ENCODE data around the gene LFNG.

LFNG gene

GRCh38 chr7:2496375-2496774 is 23.2 kb upstream of the LFNG start:
- no peaks in the 10 kb centered on the region for H3K36me3 ChIP-seq (ENCODE audit: control insufficient read depth in 2 of 2, insufficient read depth in 2 of 2, low read length in 2 of 2)
- H3K27ac ChIP-seq (ENCODE audit: low read length), result no peak overlapping the region
- peaks cover 2% of the 10 kb centered on the region for H3K4me1 ChIP-seq (ENCODE audit: control insufficient read depth, insufficient read depth, low read length)
- H3K9ac ChIP-seq (ENCODE audit: low read length in 2 of 2), result no peak overlapping the region
- no peak overlapping the region for H3K4me3 ChIP-seq (ENCODE audit: low read length in 2 of 2)
- H3K27me3 ChIP-seq (ENCODE audit: control insufficient read depth in 1 of 2, insufficient read depth in 2 of 2, low read length in 2 of 2), result peaks cover 12 to 23% of the 10 kb centered on the region in 2 donors
- H3K9me3 ChIP-seq (ENCODE audit: control insufficient read depth in 2 of 2, low read length in 2 of 2), result no peaks in the 10 kb centered on the region

GRCh38 chr7:2497065-2497464 is 22.5 kb upstream of the LFNG start:
- Histone ChIP-seq H3K27me3 (ENCODE audit: control insufficient read depth in 1 of 2, insufficient read depth in 2 of 2, low read length in 2 of 2) (peaks cover 12 to 23% of the 10 kb centered on the region in 2 donors), H3K4me3 (ENCODE audit: low read length in 2 of 2) (no peak overlapping the region), H3K9me3 (ENCODE audit: control insufficient read depth in 2 of 2, low read length in 2 of 2) (no peaks in the 10 kb centered on the region), H3K9ac (ENCODE audit: low read length in 2 of 2) (no peak overlapping the region), H3K36me3 (ENCODE audit: control insufficient read depth in 2 of 2, insufficient read depth in 2 of 2, low read length in 2 of 2) (no peaks in the 10 kb centered on the region), H3K27ac (ENCODE audit: low read length) (no peak overlapping the region), H3K4me1 (ENCODE audit: control insufficient read depth, insufficient read depth, low read length) (peaks cover 2% of the 10 kb centered on the region)

DNA sequence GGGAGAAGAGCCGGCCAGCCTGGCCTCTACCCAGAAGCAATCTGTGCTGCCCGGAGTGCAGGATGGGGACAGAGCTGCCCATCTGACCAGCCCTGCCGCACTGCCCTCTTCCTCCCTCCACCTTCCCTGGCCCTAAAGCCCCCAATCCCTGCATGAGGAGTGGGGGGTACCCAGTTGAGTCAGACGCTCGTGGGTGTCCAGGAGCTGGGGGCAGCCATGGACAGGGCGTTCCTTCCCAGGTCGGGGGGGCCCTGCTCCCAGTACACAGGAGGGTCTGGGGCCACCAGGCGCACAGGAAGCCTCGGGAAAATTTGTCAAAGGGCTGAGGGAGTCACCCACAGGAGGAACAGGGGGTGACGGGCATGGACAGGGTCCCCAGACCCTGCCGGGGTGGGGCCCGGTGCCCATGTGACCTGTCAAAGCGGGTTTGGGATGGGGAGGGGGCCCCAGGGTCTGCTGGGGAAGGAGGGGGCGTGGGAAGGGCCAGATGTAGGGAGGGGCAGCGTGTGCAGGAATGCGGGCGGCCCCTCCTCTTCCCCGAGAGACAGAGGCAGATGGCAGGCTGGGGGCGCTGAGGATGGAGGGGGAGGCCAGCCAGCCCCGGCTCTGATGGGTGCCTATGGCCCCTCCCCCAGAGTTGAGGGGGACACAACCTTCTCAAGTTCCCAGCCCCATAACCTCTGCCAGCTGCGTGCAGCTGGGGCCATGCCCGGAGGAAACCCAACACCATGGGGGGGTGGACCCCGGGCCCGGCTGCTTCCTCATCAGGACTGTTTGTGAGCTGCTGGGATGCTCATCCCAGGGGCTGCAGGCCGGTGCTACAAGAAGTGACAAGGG is 21.9 kb upstream of the LFNG start:
- Histone ChIP-seq H3K27ac (ENCODE audit: low read length) (no peak overlapping the region), H3K27me3 (ENCODE audit: control insufficient read depth in 1 of 2, insufficient read depth in 2 of 2, low read length in 2 of 2) (peaks cover 12 to 23% of the 10 kb centered on the region in 2 donors)

DNA sequence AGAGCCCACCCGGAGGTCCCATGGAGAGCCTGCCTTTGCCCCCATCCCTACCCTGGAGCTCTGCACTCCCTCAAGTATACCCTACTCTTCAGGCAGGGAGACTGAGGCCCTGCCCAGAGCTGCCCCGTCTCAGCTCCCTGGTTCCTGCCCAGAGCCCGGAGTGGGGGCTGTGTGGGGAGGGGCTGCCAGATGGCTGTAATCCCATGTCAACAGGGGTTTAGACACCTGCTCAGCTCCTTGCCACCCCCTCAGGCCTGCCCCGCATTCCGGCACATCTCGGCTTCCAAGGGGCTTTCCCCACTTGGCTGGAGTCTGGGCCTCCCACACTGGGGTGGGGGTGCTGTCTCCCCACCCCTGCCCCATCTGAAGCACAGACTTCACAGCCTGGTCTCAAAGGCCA is 20.9 kb upstream of the LFNG start:
- Histone ChIP-seq H3K4me1 (ENCODE audit: control insufficient read depth, insufficient read depth, low read length) (peaks cover 5% of the 10 kb centered on the region), H3K4me3 (ENCODE audit: low read length in 2 of 2) (no peak overlapping the region), H3K36me3 (ENCODE audit: control insufficient read depth in 2 of 2, insufficient read depth in 2 of 2, low read length in 2 of 2) (no peaks in the 10 kb centered on the region), H3K27ac (ENCODE audit: low read length) (no peak overlapping the region), H3K27me3 (ENCODE audit: control insufficient read depth in 1 of 2, insufficient read depth in 2 of 2, low read length in 2 of 2) (peaks cover 12 to 23% of the 10 kb centered on the region in 2 donors), H3K9ac (ENCODE audit: low read length in 2 of 2) (no peak overlapping the region), H3K9me3 (ENCODE audit: control insufficient read depth in 2 of 2, low read length in 2 of 2) (no peaks in the 10 kb centered on the region)

More for the DNA sequence above, 21.9 kb upstream of the LFNG start:
- Histone ChIP-seq H3K9ac (ENCODE audit: low read length in 2 of 2) (no peak overlapping the region), H3K36me3 (ENCODE audit: control insufficient read depth in 2 of 2, insufficient read depth in 2 of 2, low read length in 2 of 2) (no peaks in the 10 kb centered on the region), H3K4me1 (ENCODE audit: control insufficient read depth, insufficient read depth, low read length) (peaks cover 2% of the 10 kb centered on the region), H3K9me3 (ENCODE audit: control insufficient read depth in 2 of 2, low read length in 2 of 2) (no peaks in the 10 kb centered on the region), H3K4me3 (ENCODE audit: low read length in 2 of 2) (no peak overlapping the region)

GRCh38 chr7:2499181-2499580 is 20.4 kb upstream of the LFNG start:
- no peaks in the 10 kb centered on the region for H3K36me3 ChIP-seq (ENCODE audit: control insufficient read depth in 2 of 2, insufficient read depth in 2 of 2, low read length in 2 of 2)
- H3K9me3 ChIP-seq (ENCODE audit: control insufficient read depth in 2 of 2, low read length in 2 of 2), result no peaks in the 10 kb centered on the region
- no peak overlapping the region for H3K4me3 ChIP-seq (ENCODE audit: low read length in 2 of 2)
- H3K9ac ChIP-seq (ENCODE audit: low read length in 2 of 2), result no peak overlapping the region
- peaks cover 3% of the 10 kb centered on the region for H3K4me1 ChIP-seq (ENCODE audit: control insufficient read depth, insufficient read depth, low read length)
- peaks cover 12 to 23% of the 10 kb centered on the region in 2 donors for H3K27me3 ChIP-seq (ENCODE audit: control insufficient read depth in 1 of 2, insufficient read depth in 2 of 2, low read length in 2 of 2)
- no peak overlapping the region for H3K27ac ChIP-seq (ENCODE audit: low read length)

DNA sequence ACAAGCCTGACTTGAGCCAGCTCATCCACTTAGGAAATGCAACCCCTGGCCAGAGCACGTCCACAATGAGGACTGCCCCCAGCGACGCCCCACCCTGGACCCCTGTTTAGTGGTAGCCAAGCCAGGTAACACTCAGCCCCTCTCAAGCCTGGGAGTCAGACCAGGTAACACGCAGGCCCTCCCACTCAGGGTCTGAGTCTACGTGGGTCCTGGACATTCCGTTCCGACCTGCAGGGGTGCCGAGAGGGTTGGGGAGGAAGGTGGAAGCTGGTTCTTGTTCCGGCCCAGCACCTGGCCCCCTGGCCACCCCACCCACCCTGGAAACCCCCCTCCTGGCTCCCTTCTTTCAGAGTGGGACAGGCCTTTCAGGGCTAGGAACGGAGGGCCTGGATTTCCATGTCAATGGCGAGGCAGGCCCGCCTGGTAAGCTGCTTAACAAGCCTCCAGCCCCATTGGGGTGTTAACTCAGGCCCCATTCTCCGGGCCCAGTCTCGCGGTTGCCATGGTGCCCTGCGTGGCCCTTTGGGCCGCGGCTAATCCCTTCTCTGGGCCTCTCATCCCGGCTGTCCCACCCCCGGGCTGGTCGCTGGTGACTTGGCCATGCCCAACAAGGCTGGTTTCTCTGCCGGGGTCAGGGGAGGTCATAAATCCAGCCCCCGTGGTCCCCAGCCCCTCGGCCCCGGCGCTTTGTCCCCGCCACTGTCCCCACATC is 19.7 kb upstream of the LFNG start:
- no peak overlapping the region for H3K9ac ChIP-seq (ENCODE audit: low read length in 2 of 2)
- H3K36me3 ChIP-seq (ENCODE audit: control insufficient read depth in 2 of 2, insufficient read depth in 2 of 2, low read length in 2 of 2), result no peaks in the 10 kb centered on the region
- H3K4me3 ChIP-seq (ENCODE audit: low read length in 2 of 2), result no peak overlapping the region
- H3K9me3 ChIP-seq (ENCODE audit: control insufficient read depth in 2 of 2, low read length in 2 of 2), result no peaks in the 10 kb centered on the region
- no peak overlapping the region for H3K27ac ChIP-seq (ENCODE audit: low read length)
- H3K27me3 ChIP-seq (ENCODE audit: control insufficient read depth in 1 of 2, insufficient read depth in 2 of 2, low read length in 2 of 2), result peaks cover 12 to 23% of the 10 kb centered on the region in 2 donors
- peaks cover 3% of the 10 kb centered on the region for H3K4me1 ChIP-seq (ENCODE audit: control insufficient read depth, insufficient read depth, low read length)

GRCh38 chr7:2500701-2501100 is 18.9 kb upstream of the LFNG start:
- Histone ChIP-seq H3K9me3 (ENCODE audit: control insufficient read depth in 2 of 2, low read length in 2 of 2) (no peaks in the 10 kb centered on the region), H3K36me3 (ENCODE audit: control insufficient read depth in 2 of 2, insufficient read depth in 2 of 2, low read length in 2 of 2) (no peaks in the 10 kb centered on the region), H3K9ac (ENCODE audit: low read length in 2 of 2) (no peak overlapping the region), H3K4me1 (ENCODE audit: control insufficient read depth, insufficient read depth, low read length) (peaks cover 3% of the 10 kb centered on the region), H3K4me3 (ENCODE audit: low read length in 2 of 2) (no peak overlapping the region), H3K27me3 (ENCODE audit: control insufficient read depth in 1 of 2, insufficient read depth in 2 of 2, low read length in 2 of 2) (peaks cover 12 to 23% of the 10 kb centered on the region in 2 donors), H3K27ac (ENCODE audit: low read length) (no peak overlapping the region)

GRCh38 chr7:2501947-2502646 is 17.5 kb upstream of the LFNG start:
- Histone ChIP-seq H3K4me1 (ENCODE audit: control insufficient read depth, insufficient read depth, low read length) (peaks cover 3% of the 10 kb centered on the region), H3K4me3 (ENCODE audit: low read length in 2 of 2) (no peak overlapping the region), H3K9me3 (ENCODE audit: control insufficient read depth in 2 of 2, low read length in 2 of 2) (no peaks in the 10 kb centered on the region), H3K27ac (ENCODE audit: low read length) (no peak overlapping the region), H3K9ac (ENCODE audit: low read length in 2 of 2) (no peak overlapping the region), H3K36me3 (ENCODE audit: control insufficient read depth in 2 of 2, insufficient read depth in 2 of 2, low read length in 2 of 2) (no peaks in the 10 kb centered on the region), H3K27me3 (ENCODE audit: control insufficient read depth in 1 of 2, insufficient read depth in 2 of 2, low read length in 2 of 2) (peaks cover 12 to 17% of the 10 kb centered on the region in 2 donors)

- no peak overlapping the region for H3K9ac ChIP-seq (ENCODE audit: low read length in 2 of 2)
- H3K4me1 ChIP-seq (ENCODE audit: control insufficient read depth, insufficient read depth, low read length), result peaks cover 4% of the 10 kb centered on the region
- no peak overlapping the region for H3K27ac ChIP-seq (ENCODE audit: low read length)
- H3K27me3 ChIP-seq (ENCODE audit: control insufficient read depth in 1 of 2, insufficient read depth in 2 of 2, low read length in 2 of 2), result peaks cover 11 to 13% of the 10 kb centered on the region in 2 donors
- no peak overlapping the region for H3K4me3 ChIP-seq (ENCODE audit: low read length in 2 of 2)
- H3K36me3 ChIP-seq (ENCODE audit: control insufficient read depth in 2 of 2, insufficient read depth in 2 of 2, low read length in 2 of 2), result no peaks in the 10 kb centered on the region
- no peaks in the 10 kb centered on the region for H3K9me3 ChIP-seq (ENCODE audit: control insufficient read depth in 2 of 2, low read length in 2 of 2)
These were observed 17.0 kb upstream of the LFNG start for GRCh38 chr7:2502647-2502966.

- Histone ChIP-seq H3K4me1 (ENCODE audit: control insufficient read depth, insufficient read depth, low read length) (peaks cover 11% of the 10 kb centered on the region), H3K9ac (ENCODE audit: low read length in 2 of 2) (no peak overlapping the region), H3K9me3 (ENCODE audit: control insufficient read depth in 2 of 2, low read length in 2 of 2) (no peaks in the 10 kb centered on the region), H3K27ac (ENCODE audit: low read length) (no peak overlapping the region), H3K27me3 (ENCODE audit: control insufficient read depth in 1 of 2, insufficient read depth in 2 of 2, low read length in 2 of 2) (peaks cover 4 to 11% of the 10 kb centered on the region in 2 donors), H3K36me3 (ENCODE audit: control insufficient read depth in 2 of 2, insufficient read depth in 2 of 2, low read length in 2 of 2) (no peaks in the 10 kb centered on the region), H3K4me3 (ENCODE audit: low read length in 2 of 2) (no peak overlapping the region)
These were observed 16.3 kb upstream of the LFNG start for GRCh38 chr7:2503056-2503941.
